KOPT-K1 (cell line): Measurements from ENCODE around the gene AARS2.
"Not testable (repeated sequence)": the region's sequence is repeated elsewhere in the genome, so short reads cannot be mapped to it uniquely, and the experiment has no call there.

Experiments used
- H3K27ac ChIP-seq: fragments of 200-600 bp; sonication (generic); 2 replicates; pipeline ENCODE4 v1.5.1; 2016; ENCODE audit warnings: antibody characterized with exemption, mild to moderate bottlenecking, low read depth, low read length; ENCODE audit not compliant: poor library complexity, severe bottlenecking
- H3K36me3 ChIP-seq: fragments of 200-600 bp; sonication (generic); 2 replicates; pipeline ENCODE4 v1.5.1; 2017; ENCODE audit warnings: antibody characterized with exemption, mild to moderate bottlenecking, low read length, moderate library complexity; ENCODE audit not compliant: insufficient read depth
- H3K9me3 ChIP-seq: fragments of 200-600 bp; sonication (generic); 2 replicates; pipeline ENCODE4 v1.5.1; 2017; ENCODE audit warnings: antibody characterized with exemption, low read length, mild to moderate bottlenecking; ENCODE audit not compliant: insufficient read depth, poor library complexity, severe bottlenecking

Gene AARS2

DNA sequence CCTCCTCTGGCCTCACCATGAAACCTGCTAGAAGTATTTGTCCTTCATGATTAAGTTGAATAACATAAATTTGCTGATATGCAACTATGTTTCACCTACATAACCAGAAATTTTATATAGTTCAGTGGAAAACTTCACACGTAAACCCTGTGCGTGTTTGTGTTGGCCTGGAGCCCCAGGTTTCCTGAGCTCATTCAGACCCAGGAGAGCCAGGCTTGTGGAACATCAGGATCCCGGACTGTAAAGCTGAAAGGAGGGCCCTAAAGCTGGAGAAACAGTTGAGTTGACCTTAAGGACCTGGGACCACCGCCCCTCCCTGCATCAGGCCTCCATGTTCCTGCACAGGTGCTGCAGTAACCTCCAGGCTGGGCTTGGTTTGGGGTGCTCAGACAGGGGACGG, 26.2 kb upstream of the AARS2 start:
- Histone ChIP-seq H3K27ac (no peak overlapping the region), H3K9me3 (no peaks in the 10 kb centered on the region), H3K36me3 (no peaks in the 10 kb centered on the region)

DNA sequence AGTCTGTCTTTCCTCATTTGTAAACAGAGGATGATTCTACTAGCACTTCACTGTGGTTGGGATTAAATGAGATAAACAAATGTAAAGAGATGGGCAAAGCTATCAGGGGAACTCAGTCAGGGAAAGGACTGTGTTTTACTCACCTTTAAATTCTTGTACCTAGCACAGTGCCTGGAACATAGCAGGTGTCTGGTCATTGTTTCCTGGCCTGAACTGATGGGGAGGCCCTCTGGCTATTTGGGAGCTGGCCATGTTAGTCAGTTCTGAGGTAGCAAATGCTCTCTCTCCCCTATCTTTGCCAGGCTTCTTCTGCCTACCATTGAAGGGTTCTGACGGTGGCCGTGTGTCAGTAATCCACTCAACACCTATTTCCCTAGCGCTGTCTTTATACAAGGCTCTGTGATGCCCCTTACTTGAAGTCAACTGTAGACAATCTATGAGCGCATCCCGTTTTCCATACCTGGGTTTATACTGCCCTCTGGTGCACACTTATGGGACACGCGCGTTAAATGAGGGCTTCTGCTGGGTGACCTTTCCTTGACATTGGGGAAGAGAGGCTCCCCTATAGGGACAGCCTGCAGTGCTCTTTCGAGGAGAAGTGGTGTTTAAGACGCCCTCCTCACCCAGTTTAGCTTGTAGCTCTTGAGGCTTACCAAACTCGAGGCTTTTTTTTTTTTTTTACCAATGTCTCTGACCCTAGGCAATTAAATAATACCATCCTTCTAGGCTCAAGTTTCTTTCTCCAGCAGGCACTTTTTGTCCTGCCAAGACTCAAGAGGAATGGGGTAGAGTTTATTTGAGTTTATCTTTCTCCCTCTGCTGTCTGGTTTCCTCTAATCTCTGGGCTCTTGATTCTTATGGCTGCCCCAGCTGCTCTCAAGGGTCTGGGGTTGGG, 25.3 kb upstream of the AARS2 start:
- Histone ChIP-seq H3K27ac (no peak overlapping the region), H3K9me3 (no peaks in the 10 kb centered on the region), H3K36me3 (no peaks in the 10 kb centered on the region)

DNA sequence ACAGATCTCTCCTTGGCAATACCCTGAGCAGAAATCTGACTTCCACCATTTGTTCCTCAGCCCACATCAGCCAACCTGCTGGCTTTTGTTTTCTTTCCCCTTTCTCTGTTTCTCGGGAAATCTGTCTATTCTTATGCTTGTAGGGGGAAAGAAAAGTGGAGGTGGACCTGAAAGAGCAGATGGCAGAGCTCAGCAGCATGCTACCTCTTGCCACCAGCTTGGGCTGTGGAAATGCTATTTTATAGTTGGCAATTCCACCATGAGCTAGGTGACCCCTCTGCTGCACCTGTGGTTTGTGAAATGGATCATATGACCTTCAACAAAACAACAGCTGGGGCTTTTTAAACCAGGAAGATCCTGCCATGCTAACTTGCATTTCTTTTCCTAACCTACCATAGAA, 22.5 kb upstream of the AARS2 start:
- H3K9me3 ChIP-seq = no peaks in the 10 kb centered on the region

DNA sequence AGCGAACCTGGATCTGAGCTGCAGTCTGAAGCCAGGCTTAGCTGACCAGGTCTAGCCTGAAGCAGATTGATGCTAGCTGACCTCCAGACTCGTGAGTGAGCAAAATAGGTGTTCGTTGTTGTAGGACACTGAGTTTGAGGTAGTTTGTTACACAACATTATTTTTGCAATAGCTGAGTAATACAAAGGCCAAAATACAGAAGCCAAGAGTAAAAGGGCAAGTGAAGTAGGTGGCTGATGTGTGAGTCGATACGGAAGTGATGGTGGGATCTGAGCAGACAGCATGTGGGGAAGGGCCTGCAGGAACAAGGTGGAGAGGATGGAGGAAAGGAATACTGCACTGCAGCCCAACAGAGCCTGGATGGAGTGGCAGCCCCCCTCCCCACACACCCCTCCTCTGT, 20.8 kb upstream of the AARS2 start:
- Histone ChIP-seq H3K9me3 (no peaks in the 10 kb centered on the region), H3K27ac (no peak overlapping the region), H3K36me3 (no peaks in the 10 kb centered on the region)

More for the DNA sequence above, 22.5 kb upstream of the AARS2 start:
- Histone ChIP-seq H3K27ac (no peak overlapping the region), H3K36me3 (no peaks in the 10 kb centered on the region)

DNA sequence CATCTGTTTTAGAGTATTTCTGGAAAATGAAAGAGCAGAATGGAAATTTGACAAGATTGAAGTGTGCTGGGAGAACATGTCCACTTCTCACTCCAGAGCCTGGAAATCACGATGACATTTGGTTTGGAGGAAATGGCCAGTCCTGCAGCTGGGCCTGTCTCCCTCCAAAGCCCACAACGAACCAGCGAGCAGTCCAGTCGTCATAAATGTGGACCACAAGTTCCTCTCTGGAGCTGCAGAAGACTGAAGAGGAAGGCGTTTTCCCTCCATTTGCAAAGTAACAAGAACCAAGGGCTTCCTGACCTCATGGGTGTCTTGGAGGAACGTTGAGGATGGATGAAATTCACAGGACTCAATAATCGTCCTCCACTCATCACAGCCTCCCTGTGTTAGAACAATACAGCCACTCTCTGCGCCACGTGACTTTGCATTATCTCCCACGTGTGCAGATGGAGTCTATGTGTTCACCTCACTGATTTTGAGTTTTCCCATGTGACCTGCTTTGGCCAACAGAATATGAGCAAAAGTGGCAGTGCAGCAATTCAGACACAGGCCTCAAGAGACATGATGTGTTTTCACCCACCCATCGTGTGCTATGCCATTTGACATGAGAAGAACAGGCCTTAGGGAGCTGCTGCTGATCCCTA, 20.2 kb upstream of the AARS2 start:
- Histone ChIP-seq H3K9me3 (no peaks in the 10 kb centered on the region), H3K27ac (no peak overlapping the region), H3K36me3 (no peaks in the 10 kb centered on the region)

DNA sequence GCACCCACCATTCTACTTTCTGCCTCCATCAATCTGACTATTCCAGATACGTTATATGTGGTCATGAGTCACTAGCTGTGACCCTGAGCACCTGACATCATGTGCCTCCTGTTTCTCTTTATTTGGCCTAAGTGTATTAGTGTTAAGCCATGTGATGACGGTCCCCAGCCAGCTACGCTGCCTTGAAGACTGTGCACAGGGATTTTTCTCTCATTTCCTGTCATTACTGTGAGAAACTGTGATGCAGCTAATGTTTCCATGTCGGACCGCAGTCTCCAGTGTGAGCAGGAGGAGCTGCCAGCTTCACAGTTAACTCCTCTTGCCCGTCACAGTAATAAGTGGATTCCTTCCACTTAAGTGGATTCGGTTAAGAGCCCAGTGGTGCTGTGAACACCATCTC, 19.4 kb upstream of the AARS2 start:
- Histone ChIP-seq H3K27ac (no peak overlapping the region), H3K9me3 (no peaks in the 10 kb centered on the region), H3K36me3 (no peaks in the 10 kb centered on the region)

DNA sequence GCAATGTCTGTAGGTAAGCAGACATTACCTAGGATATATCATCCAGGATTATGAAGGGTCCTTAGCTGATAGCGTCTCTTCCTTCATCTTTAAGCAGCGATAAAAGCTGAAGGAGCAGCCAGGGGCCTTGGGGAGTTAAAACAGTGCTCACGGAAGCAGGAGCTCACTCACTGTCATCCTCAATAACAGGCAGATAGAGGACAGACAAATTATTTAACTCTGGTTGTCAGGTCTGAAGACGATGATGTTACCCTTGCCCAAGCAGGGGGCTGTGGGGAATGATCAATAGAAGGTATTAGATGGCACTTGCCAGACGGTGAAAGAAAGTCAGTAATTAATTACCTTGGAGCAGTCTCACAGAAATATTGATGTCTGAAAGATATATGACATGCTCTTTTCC, 16.7 kb upstream of the AARS2 start:
- Histone ChIP-seq H3K36me3 (no peaks in the 10 kb centered on the region), H3K9me3 (no peaks in the 10 kb centered on the region), H3K27ac (no peak overlapping the region)

DNA sequence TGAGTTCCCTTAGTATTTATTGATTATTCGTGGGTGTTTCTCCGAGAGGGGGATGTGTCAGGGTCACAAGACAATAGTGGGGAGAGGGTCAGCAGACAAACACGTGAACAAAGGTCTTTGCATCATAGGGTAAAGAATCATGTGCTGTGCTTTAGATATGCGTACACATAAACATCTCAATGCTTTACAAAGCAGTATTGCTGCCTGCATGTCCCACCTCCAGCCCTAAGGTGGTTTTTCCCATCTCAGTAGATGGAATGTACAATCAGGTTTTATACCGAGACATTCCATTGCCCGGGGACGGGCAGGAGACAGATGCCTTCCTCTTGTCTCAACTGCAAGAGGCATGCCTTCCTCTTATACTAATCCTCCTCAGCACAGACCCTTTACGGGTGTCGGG, 15.1 kb upstream of the AARS2 start:
- H3K27ac ChIP-seq = not testable (repeated sequence)

DNA sequence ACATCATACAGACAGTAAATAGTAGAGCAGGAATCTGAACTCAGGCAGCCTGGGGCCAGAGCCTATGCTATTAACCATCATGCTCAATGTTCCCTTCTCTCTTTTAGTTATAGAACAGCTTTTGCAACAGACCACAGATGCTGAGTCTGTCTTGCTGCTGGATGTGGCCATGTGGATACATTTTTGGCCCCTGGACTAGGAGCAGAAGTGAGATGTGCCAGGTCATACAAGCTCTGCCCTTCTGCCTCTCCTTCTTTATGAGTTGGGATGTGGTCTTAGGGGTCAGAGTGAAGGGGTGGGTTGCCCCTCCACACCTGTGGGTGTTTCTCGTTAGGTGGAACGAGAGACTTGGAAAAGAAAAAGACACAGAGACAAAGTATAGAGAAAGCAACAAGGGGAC, 14.6 kb upstream of the AARS2 start:
- Histone ChIP-seq H3K27ac (no peak overlapping the region), H3K9me3 (no peaks in the 10 kb centered on the region)

More for the DNA sequence above, 15.1 kb upstream of the AARS2 start:
- not testable (repeated sequence) for H3K9me3 ChIP-seq, H3K36me3 ChIP-seq

DNA sequence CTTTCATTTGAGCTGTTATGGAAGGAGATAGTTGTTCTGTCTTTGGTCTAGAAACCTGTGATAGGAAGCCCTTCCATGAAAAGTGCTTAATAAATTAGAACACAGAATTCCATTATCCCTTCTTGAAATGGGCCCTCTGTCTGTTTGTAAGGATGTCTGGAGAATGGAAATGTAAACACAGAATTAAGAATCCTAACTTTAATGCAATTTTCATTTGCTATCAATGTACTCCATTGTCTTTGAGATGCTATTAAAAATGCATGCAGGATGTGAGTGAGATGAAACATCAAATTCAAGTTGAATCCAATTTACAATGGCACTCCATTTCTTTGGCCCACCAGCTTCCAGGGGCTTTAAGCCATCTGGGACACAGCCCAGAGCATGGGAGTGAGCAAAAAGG, 13.9 kb upstream of the AARS2 start:
- Histone ChIP-seq H3K9me3 (no peaks in the 10 kb centered on the region), H3K36me3 (no peaks in the 10 kb centered on the region), H3K27ac (no peak overlapping the region)

More for the DNA sequence above, 14.6 kb upstream of the AARS2 start:
- no peaks in the 10 kb centered on the region for H3K36me3 ChIP-seq

DNA sequence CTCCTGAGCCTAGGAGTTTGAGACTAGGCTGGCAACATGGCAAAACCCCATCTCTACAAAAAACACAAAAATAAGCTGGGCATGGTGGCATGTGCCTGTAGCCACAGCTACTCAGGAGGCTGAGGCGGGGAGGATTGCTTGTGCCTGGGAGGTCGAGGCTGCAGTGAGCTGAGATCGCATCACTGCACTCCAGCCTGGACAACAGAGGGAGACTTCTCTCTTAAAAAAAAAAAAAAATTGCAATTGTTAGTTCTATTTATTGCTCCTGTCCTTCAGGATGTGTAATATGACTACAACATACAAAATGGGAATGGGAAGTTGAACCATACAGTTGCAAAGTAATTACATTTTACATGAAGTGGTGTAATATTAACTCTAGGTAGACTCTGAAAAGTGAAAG, 8.1 kb upstream of the AARS2 start:
- Histone ChIP-seq H3K9me3 (no peaks in the 10 kb centered on the region), H3K27ac (no peak overlapping the region), H3K36me3 (no peaks in the 10 kb centered on the region)

DNA sequence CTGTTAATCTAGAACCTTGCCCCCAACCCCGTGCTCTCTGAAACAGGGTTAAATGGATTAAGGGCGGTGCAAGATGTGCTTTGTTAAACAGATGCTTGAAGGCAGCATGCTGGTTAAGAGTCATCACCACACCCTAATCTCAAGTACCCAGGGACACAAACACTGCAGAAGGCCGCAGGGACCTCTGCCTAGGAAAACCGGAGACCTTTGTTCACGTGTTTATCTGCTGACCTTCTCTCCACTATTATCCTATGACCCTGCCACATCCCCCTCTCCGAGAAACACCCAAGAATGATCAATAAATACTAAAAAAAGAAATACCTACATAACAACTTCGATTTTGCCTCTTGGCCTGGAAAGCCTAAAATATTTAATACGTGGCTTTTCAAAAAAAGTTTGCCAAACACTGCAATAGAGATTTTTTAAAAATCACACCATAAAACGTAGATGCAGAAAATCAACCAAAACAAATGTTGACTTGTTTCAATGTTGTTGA, 4.0 kb upstream of the AARS2 start:
- not testable (repeated sequence) for H3K9me3 ChIP-seq, H3K27ac ChIP-seq, H3K36me3 ChIP-seq

DNA sequence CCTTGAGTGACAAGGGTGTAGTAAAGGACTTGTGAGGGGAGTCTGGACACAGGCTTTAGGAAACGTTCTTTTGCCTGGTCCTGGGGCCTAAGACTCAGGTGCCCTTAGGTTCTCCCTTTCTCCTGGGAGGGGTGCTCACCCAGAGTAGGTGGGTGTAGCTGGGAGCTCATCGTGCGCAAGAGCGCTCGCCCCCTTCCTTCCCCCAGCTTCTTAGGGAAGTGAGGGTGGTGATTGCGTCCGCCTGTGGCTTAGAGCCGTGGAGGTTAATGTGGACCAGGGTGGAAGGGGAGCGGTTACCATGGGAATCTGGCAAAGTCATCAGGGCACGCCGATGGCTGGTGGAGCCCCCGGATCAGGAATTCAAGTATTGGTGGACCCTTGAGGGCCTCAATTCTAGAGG, 3.3 kb upstream of the AARS2 start:
- Histone ChIP-seq H3K36me3 (peaks cover 4% of the 10 kb centered on the region; the same call in 1 of the 2 replicates), H3K27ac (no peak overlapping the region), H3K9me3 (no peaks in the 10 kb centered on the region)

DNA sequence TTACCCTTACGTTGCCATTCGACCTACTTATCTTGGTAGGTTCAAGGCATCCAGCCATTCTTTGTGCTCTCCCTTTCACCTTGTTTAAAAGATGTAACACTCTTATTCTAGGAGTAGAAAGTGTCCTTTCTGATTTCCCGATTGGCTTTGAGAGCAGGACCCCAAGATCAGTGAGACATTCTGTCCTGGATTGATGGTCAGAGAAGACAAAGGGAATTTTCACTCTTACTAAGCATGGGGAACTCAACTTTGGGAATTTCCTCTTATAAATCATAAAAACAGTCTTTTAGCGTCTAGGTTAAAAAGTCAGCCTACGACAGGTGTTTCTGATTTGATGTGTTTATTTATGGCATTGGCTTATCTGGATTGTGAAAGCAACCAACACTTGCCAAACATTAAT, 2.8 kb upstream of the AARS2 start:
- Histone ChIP-seq H3K9me3 (no peaks in the 10 kb centered on the region), H3K27ac (no peak overlapping the region), H3K36me3 (peaks cover 10% of the 10 kb centered on the region)

DNA sequence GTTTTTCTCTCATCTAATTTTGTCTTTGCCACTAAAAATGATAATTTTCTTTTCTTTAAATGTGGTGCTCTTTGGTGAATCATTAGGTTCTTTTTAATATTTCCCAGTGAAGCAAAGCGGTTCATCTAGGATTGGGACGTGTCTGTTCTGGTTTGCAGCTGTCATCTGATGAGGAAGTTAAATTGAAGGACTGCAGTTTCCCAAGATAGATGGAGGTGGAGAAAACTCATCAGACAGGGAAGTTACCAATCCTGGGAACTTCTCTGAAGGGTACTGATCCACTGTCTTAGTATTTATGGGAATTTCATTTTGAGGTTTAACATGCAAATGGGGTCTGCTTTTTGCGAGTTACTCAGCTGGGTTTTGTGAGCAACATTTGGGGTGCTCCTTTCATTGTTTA, 2.4 kb upstream of the AARS2 start:
- Histone ChIP-seq H3K9me3 (no peaks in the 10 kb centered on the region), H3K27ac (no peak overlapping the region), H3K36me3 (peaks cover 14% of the 10 kb centered on the region)

DNA sequence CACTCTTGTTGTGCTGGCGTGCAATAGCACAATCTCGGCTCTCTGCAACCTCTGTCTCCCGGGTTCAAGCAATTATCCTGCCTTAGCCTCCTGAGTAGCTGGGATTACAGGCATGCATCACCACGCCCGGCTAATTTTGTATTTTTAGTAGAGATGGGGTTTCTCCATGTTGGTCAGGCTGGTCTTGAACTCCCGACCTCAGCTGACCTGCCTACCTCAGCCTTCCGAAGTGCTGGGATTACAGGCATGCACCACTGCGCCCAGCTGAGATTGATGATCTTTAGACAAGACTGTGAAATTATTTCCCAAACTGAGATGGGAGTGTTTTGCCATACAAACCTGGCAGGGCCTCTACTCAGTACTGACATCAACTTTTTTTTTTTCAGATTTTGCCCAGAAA, 1.5 kb upstream of the AARS2 start:
- H3K27ac ChIP-seq, H3K9me3 ChIP-seq: not testable (repeated sequence)
- peaks cover 23% of the 10 kb centered on the region for H3K36me3 ChIP-seq
